Activated T-helper 17 cell treated with anti-CD3 and anti-CD28 coated beads, Interleukin-2, amount 50 U/mL, for 72 hours (primary cell): ENCODE measurements around the gene RNF115. TPM values are rescaled to one million over a fixed set of nuclear protein-coding genes. Genes with fewer than 3 reads are reported as not detected.

ENCODE experiments used
- ATAC-seq: fragments of 150-1000 bp; cut with Tn5 transposase; replicated peaks from 2 replicates; pipeline ENCODE4 v1.10.0; 2021; ENCODE audit warnings: mild to moderate bottlenecking, moderate library complexity
- H3K27ac Mint-ChIP-seq: one replicate; pipeline ENCODE4 v1.8.0; 2022; ENCODE audit warnings: mixed read lengths
- H3K27me3 Mint-ChIP-seq: one replicate; pipeline ENCODE4 v1.8.0; 2022; ENCODE audit warnings: mixed read lengths
- H3K36me3 Mint-ChIP-seq: one replicate; pipeline ENCODE4 v1.8.0; 2022; ENCODE audit warnings: low read depth, mild to moderate bottlenecking, mixed read lengths
- H3K4me1 Mint-ChIP-seq: one replicate; pipeline ENCODE4 v1.8.0; 2022; ENCODE audit warnings: mixed read lengths
- H3K4me3 Mint-ChIP-seq: one replicate; pipeline ENCODE4 v1.8.0; 2022; ENCODE audit warnings: mild to moderate bottlenecking, mixed read lengths
- H3K9me3 Mint-ChIP-seq: one replicate; pipeline ENCODE4 v1.8.0; 2022; ENCODE audit warnings: mixed read lengths
- total RNA-seq, 2 donors: library from RNA; stranded (reverse); gene quantifications; one replicate each; pipeline ENCODE4 v1.2.3, GENCODE V29; 2022

The RNF115 gene
- 1 to 10 TPM; 7.9 to 9.3 TPM for total RNA-seq

DNA sequence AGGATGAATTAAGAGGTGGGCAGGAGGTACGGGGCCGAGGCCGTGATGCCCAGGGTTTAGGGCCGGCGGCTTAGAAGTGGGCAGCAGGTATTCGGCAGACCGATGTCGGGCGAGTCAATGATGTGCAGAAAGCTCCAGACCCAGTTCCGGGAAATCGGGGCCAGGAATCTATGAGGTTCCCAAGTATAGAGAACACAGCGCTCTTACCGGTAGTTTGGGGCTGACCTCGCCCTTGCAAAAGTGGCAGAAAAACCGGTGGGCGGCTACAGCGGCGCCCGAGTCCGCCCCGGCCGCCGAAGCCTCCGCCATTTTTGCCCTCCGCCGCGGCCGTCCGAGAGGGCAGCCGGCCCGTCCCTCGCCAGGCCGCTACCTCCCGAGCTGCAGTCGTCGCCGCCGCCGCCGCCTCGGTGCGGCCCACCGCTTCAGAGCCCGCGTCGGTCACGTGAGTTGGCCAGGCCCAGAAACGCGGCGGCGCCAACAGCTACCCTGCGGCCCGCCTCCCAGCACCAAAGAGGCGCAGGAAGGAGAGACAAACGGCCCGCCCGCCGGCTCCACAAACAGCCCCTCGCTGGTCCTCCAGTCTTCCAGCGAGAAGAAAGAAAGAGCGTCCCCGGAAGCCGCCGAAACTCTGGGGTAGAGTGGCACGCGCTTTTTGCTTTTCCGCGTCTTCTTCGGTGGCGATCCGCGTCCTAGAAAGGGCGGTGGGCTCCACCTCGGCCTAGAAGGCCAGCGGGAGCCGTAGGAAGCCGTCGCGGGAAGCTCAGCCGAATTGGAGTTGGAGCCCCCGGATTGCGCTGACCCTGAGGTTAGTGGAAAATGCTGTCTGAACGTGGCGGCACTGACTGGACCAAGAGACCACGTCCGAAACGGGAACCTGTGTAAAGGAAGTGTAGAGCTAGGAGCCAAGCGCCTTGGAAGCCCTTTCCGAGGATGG is at the start of gene RNF115, which contains the start of gene POLR3C:
TSS of gene RNF115 (minus strand) at position 531 of the 934 bp plus-strand sequence. CDS start at position 309, 222 bp downstream.
TSS of gene POLR3C (plus strand) at position 636 of the 934 bp plus-strand sequence. CDS start 1,577 bp downstream, outside the sequence.
- H3K27ac Mint-ChIP-seq = peak within 1 kb of the TSS; percentile 96
- H3K27me3 Mint-ChIP-seq = no peaks in the 10 kb centered on the region
- peak; percentile 71 for ATAC-seq
- H3K9me3 Mint-ChIP-seq = no peaks in the 10 kb centered on the region
- H3K4me3 Mint-ChIP-seq = peak within 1 kb of the TSS; percentile 92
- H3K4me1 Mint-ChIP-seq = peaks cover 21% of the 10 kb centered on the region
- peaks cover 34% of the 10 kb centered on the region for H3K36me3 Mint-ChIP-seq

DNA sequence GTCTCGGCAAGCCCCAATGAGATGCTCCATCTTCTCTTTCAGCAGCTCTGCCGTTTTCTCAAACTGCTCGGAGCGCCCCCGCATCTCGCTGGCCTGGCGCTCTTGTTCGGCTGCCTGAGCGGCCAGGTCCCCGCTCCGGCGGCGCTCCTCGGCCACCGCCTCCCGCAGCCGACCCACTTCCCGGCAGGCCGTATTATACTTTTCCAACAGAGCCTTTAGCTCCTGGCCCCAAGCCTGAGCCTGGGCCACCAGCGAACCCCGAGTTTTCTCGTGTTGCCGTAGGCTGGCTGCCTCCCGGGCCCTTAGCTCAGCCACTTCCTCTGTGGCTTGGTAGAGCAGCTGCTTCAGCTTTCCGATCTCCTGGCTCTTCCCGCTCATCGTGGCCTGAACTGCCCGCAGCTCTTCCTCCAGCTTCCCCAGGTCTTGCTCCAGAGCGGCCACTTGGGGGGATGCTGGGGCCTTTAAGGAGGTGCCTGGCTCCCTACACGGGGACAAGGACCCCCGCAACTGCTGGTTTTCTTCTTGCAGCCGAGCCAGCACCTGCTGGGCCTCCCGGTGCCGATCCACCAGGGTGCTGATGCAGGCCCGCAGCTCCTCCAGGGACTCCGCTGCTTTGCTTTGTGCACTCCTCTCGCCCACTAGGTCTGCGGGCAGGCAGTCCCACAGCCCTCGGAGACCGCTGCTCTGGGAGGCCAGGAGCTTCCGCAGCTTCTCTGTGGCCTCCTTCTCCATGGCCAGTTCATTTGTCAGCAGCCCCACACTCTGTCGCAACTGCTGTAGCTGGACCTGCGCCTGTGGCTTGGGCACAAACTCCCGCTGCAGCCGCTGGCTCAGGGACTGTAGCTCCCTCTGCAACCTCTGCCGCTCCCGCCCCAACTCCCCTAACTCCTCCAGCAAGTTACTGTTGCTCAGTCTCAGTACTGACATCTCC is 48.4 kb upstream of the RNF115 start:
- peak overlapping the region; percentile 57 for H3K27ac Mint-ChIP-seq
- H3K36me3 Mint-ChIP-seq = no peaks in the 10 kb centered on the region
- H3K4me3 Mint-ChIP-seq = peak overlapping the region; percentile 84
- H3K4me1 Mint-ChIP-seq = peaks cover 5% of the 10 kb centered on the region
- H3K27me3 Mint-ChIP-seq = peaks cover 7% of the 10 kb centered on the region
- no peaks in the 10 kb centered on the region for H3K9me3 Mint-ChIP-seq
- peak; percentile 87 for ATAC-seq

- Mint-ChIP-seq H3K27me3 (peaks cover 4% of the 10 kb centered on the region), H3K4me3 (no peak overlapping the region), H3K36me3 (no peaks in the 10 kb centered on the region), H3K4me1 (peaks cover 5% of the 10 kb centered on the region), H3K9me3 (no peaks in the 10 kb centered on the region), H3K27ac (no peak overlapping the region)
- no peak for ATAC-seq
Observed at GRCh38 chr1:145868232-145868631, 44.3 kb upstream of the RNF115 start.

DNA sequence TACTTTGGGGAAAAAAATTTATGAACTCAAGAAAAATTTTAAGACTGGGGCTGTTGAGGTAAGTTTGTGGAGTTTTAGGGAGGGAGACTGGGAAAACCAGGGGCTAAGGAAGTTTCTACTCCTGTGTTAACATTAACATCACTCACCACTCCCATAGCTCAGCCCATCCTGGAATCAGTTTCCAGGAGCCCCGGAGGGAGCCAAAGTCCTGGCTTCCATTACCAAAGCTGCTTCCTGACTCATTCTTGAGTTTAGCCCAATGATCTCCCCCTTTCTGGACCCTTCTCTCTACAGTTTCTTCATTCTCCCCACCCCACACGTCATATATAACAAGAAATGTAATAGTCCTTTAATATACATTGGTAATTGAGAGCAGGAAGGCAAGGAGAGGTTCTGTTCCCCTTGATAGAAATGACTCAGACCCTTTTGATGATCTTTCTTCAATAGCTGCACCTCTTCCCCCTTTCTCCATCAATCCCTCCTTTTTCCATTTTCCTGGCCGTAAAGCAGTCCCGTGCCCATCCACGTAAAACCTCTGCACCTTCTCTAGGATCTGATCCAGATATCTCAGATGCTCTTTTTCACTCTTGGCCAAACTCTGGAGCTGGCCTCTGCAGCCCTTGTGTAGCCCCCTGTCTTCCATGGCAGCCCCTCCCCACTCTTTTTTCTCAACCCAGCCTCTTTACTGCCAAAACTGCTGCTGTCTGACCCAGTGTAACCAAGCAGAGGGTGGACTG is 39.6 kb upstream of the RNF115 start:
- Mint-ChIP-seq H3K27ac (no peak overlapping the region), H3K9me3 (no peaks in the 10 kb centered on the region), H3K4me1 (no peaks in the 10 kb centered on the region), H3K27me3 (no peaks in the 10 kb centered on the region), H3K4me3 (no peak overlapping the region), H3K36me3 (no peaks in the 10 kb centered on the region)
- ATAC-seq = no peak

GRCh38 chr1:145859491-145860023 is 35.7 kb upstream of the RNF115 start:
- Mint-ChIP-seq H3K4me3 (peak overlapping the region; percentile 90), H3K27ac (peak overlapping the region; percentile 78), H3K27me3 (no peaks in the 10 kb centered on the region), H3K36me3 (peaks cover 22% of the 10 kb centered on the region), H3K9me3 (no peaks in the 10 kb centered on the region), H3K4me1 (peaks cover 14% of the 10 kb centered on the region)
- ATAC-seq = peak; percentile 85

DNA sequence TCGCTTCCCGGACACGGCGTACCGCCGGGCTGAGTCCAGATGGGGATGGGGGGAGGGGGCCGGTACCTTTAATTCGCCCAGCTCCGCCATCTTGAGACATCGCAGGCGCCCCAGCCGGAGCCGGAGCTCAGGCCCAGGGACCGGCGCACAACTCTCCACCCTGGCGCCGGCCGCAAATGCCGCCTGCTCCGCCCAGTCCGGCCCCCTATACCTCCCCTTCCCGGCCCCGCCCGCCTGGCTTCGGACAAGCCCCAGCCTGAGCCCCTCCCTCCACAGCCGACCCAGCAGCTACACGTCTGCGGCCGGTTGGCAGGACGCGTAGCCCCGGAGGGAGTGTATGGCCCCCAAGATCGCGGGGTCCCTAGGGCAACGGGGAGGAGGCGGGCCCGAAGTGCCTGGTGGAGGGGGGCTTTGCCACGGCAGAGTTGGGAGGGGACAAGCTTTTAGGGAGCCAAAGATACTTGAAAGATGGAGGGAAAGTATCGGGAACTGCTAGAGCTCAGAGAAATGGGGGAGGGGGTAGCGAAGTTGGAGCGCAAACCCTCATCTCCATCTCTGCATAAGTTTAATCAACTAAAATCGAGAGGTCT is 35.1 kb upstream of the RNF115 start, which contains the start of gene PIAS3:
TSS of gene PIAS3 (minus strand) at position 181 of the 590 bp plus-strand sequence. CDS start at position 90, 91 bp downstream.
- no peaks in the 10 kb centered on the region for H3K9me3 Mint-ChIP-seq
- H3K27ac Mint-ChIP-seq = peak within 1 kb of the TSS; percentile 78
- peak; percentile 90 for ATAC-seq
- H3K36me3 Mint-ChIP-seq = peaks cover 28% of the 10 kb centered on the region
- no peaks in the 10 kb centered on the region for H3K27me3 Mint-ChIP-seq
- H3K4me1 Mint-ChIP-seq = peaks cover 14% of the 10 kb centered on the region
- H3K4me3 Mint-ChIP-seq = peak within 1 kb of the TSS; percentile 90

GRCh38 chr1:145858238-145858900 is 34.5 kb upstream of the RNF115 start:
- no peaks in the 10 kb centered on the region for H3K27me3 Mint-ChIP-seq
- H3K4me3 Mint-ChIP-seq = peak overlapping the region; percentile 90
- H3K9me3 Mint-ChIP-seq = no peaks in the 10 kb centered on the region
- peak; percentile 25 for ATAC-seq
- H3K4me1 Mint-ChIP-seq = peaks cover 14% of the 10 kb centered on the region
- peaks cover 34% of the 10 kb centered on the region for H3K36me3 Mint-ChIP-seq
- peak overlapping the region; percentile 78 for H3K27ac Mint-ChIP-seq

DNA sequence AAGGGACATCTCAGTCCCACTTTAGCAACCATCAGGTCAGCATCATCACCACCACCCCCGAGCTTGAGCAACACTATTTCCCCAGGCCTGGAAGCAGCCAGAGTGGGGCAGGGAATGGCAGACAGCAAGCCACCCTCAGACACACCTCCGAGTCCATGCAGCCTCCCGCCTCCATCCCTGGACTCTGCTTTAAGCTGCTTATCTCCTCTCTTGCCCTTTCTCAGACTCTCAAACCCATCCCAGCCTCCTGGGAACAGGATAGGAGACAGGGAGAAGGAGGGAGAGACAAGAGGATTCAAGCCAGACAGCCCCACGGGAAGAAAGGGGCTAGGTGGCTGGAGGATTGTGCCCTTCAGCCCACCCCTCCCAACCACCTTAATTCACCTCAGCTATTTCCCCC is 33.3 kb upstream of the RNF115 start:
- no peaks in the 10 kb centered on the region for H3K9me3 Mint-ChIP-seq
- peaks cover 14% of the 10 kb centered on the region for H3K4me1 Mint-ChIP-seq
- H3K27me3 Mint-ChIP-seq = no peaks in the 10 kb centered on the region
- ATAC-seq = no peak
- H3K27ac Mint-ChIP-seq = no peak overlapping the region
- no peak overlapping the region for H3K4me3 Mint-ChIP-seq
- H3K36me3 Mint-ChIP-seq = peaks cover 46% of the 10 kb centered on the region

DNA sequence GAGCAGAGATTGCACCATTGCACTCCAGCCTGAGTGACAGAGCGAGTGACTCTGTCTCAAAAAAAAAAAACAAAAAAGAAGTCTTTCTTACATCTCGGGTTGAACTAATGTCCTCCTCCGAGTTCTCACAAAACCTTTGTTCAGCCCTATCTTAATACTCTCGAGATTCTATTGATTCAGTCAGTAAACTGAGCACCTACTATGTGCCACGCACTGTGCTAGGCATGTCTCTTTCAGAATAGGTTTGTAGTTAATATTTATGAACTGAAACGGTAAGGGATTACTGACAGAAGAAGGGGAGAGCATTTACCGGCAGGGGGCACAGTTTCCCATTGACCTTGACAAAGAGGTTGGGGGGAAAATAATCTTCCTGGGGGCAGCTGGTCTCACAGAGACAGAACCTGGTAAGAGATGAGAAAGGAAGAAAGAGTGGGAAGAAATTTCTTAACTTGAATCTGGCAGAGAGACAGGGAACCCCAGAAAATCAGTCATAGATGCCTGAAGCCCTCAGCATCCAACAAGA is 31.6 kb upstream of the RNF115 start:
- Mint-ChIP-seq H3K4me1 (peaks cover 14% of the 10 kb centered on the region), H3K27ac (peak overlapping the region; percentile 21), H3K4me3 (peak overlapping the region; percentile 9), H3K27me3 (no peaks in the 10 kb centered on the region), H3K36me3 (peaks cover 58% of the 10 kb centered on the region), H3K9me3 (no peaks in the 10 kb centered on the region)
- ATAC-seq = no peak

GRCh38 chr1:145849356-145850160 is 25.7 kb upstream of the RNF115 start:
- H3K9me3 Mint-ChIP-seq = no peaks in the 10 kb centered on the region
- H3K27ac Mint-ChIP-seq = peak overlapping the region; percentile 31
- no peak overlapping the region for H3K4me3 Mint-ChIP-seq
- ATAC-seq = no peak
- H3K4me1 Mint-ChIP-seq = peaks cover 4% of the 10 kb centered on the region
- peaks cover 44% of the 10 kb centered on the region for H3K36me3 Mint-ChIP-seq
- no peaks in the 10 kb centered on the region for H3K27me3 Mint-ChIP-seq

DNA sequence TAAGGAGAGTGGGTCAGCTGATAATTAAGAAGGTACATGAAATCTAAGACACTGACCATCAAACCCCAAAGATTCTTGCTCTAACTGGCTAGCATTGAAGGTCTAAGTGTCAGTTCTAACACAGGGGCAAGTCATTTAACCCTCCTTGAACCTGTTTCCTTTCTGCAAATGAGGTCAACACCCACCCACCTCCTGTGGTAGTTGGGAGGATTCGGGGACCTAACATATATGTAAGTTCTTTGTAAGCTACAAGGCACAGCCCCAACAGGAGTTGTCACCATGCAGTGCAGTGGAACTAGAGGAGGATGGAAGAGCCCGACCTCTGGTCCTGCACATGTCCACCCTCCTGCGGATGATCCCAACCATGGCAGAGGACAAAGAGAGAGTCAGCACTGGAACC is 23.9 kb upstream of the RNF115 start:
- Mint-ChIP-seq H3K4me1 (peaks cover 4% of the 10 kb centered on the region), H3K27me3 (no peaks in the 10 kb centered on the region), H3K27ac (no peak overlapping the region), H3K4me3 (no peak overlapping the region), H3K9me3 (no peaks in the 10 kb centered on the region), H3K36me3 (peaks cover 27% of the 10 kb centered on the region)
- no peak for ATAC-seq

DNA sequence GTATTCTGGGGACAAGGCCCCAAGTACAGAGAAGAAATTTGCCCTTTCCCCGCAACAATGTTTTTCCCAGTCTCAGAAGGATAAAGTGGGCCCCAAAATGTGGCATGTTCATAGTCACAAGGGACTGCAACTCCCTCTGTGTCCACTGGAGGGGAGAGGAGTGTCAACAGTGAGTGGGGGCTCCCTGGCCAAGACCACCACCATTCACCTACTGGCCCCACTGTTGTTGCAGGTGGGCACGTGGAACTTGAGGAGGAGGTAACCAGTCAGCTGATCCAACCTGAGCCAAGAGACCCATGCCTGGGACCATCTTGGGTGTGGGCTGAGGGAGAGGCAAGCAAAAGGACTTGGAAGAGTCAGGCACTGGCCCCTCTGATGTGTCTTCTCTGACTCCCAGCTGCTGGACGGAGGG is 22.3 kb upstream of the RNF115 start:
- Mint-ChIP-seq H3K27me3 (no peaks in the 10 kb centered on the region), H3K4me1 (peaks cover 4% of the 10 kb centered on the region)

More for the DNA sequence above, 22.3 kb upstream of the RNF115 start:
- H3K27ac Mint-ChIP-seq = peak overlapping the region; percentile 74
- peak; percentile 39 for ATAC-seq
- no peaks in the 10 kb centered on the region for H3K9me3 Mint-ChIP-seq
- no peak overlapping the region for H3K4me3 Mint-ChIP-seq
- peaks cover 31% of the 10 kb centered on the region for H3K36me3 Mint-ChIP-seq
